ENCODE measurements around the gene SNX27. TPM values are rescaled to one million over a fixed set of nuclear protein-coding genes. Genes with fewer than 3 reads are reported as not detected.

The SNX27 gene
- total and polyA plus RNA-seq, 10 of the 15 experiments (the other 5 are each of a cell fraction or from before 2014, with no cell fraction given) = 3.8 to 21.8 (median 12.5) TPM

DNA sequence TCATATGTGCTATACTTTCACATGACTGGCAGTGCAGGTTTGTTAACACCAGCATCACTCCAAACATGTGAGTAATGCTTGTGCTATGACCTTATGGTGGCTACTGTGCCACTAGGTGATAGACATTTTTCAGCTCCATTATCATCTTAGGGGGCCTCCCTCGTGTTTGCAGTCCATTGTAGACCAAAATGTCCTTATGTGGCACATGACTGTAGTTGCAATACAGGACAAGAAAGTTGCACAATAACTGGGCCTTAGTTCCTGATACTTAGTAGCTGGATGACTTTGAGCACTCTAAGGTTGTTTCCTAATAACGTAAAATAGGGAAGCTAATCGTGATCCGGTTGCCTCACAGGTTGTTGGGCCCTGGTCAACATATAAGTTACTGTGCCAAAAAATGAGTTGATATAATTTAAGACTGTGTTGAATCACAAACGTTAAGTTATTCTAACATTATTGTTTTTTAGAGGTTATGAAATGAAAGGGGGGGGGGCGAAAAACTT lies 511 bp upstream of the SNX27 start:
- H3K4me2 ChIP-seq (ENCODE audit: control insufficient read depth, insufficient read depth) = peak overlapping the region; percentile 60
- BruUV-seq (replicated peaks) = no TSS peak
- ChIA-PET POLR2A (interaction anchor here (0.7 kb wide), 1 partner anchor 17 kb away, joined by 5 read pairs; no protein-coding TSS in a partner anchor), RAD21 (ENCODE audit: unreplicated experiment) (no interaction called here), SMC1A (ENCODE audit: uncharacterized antibody, unreplicated experiment) (interaction anchor here (0.7 kb wide), 1 partner anchor 150 kb away, joined by 3 read pairs; no protein-coding TSS in a partner anchor), CTCF (interaction anchor here (0.7 to 1.5 kb wide), 2 partner anchors 9 to 144 kb away, joined by 3 to 5 read pairs; no protein-coding TSS in a partner anchor)
- peak overlapping the region; percentile 73; the same call in 1 of the 2 replicates for H3K9ac ChIP-seq (ENCODE audit: control insufficient read depth, insufficient read depth, low read length)
- peaks cover 15% of the 10 kb centered on the region for H3K79me2 ChIP-seq (ENCODE audit: control insufficient read depth, insufficient read depth, low read length)
- no peak overlapping the region; the same call in 1 of the 2 replicates for H3K4me3 ChIP-seq
- H3K27me3 ChIP-seq (replicated peaks in 1 of 2; ENCODE audit: control insufficient read depth in 2 of 2, insufficient read depth in 2 of 2, low read length in 1 of 2) = no peaks in the 10 kb centered on the region
- in situ Hi-C loops (cut with MboI) (no loop called here), intact Hi-C loops (cut with micrococcal nuclease; ENCODE audit: unreplicated experiment) (no loop called here)
- TF ChIP-seq CHD4 (IDR thresholded peaks at IDR 0.05) (no peak), ZZZ3 (IDR thresholded peaks at IDR 0.05; ENCODE audit: control insufficient read depth, insufficient read length, low read depth) (no peak), IKZF2 (IDR thresholded peaks at IDR 0.05) (no peak), SIX5 (IDR thresholded peaks at IDR 0.05; ENCODE audit: low read depth, low read length, severe bottlenecking) (no peak), RCOR1 (conservative IDR thresholded peaks at IDR 0.05; ENCODE audit: low read depth, low read length) (no peak)
- DNase-seq (ENCODE audit: low read depth, low spot score) = no peak
- H3K27ac ChIP-seq (ENCODE audit: control insufficient read depth, insufficient read depth) = no peak overlapping the region
- FAIRE-seq = no peak
- no peaks in the 10 kb centered on the region for H4K20me1 ChIP-seq (ENCODE audit: control insufficient read depth, insufficient read depth)
- H3K9me3 ChIP-seq (replicated peaks; ENCODE audit: control insufficient read depth, insufficient read depth, low read length) = no peaks in the 10 kb centered on the region
- no peaks in the 10 kb centered on the region for H3K4me1 ChIP-seq (ENCODE audit: control insufficient read depth, insufficient read depth, low read length)
- no peaks in the 10 kb centered on the region for H3K36me3 ChIP-seq (ENCODE audit: control insufficient read depth in 2 of 2, insufficient read depth in 2 of 2, low read length in 1 of 2)
- ATAC-seq = no peak
- H2AFZ ChIP-seq (ENCODE audit: control insufficient read depth, low read depth, low read length) = peak overlapping the region; percentile 67
- WGBS (ENCODE audit: insufficient coverage, insufficient replicate concordance, low lambda C conversion rate, missing lambda C conversion rate) = 8% methylated on average over 6 of the region's 6 CpGs

- peak overlapping the region; percentile 28; the same call in 1 of the 2 replicates for H3K27ac ChIP-seq (ENCODE audit: control insufficient read depth, insufficient read depth)
- ChIA-PET RAD21 (ENCODE audit: unreplicated experiment) (no interaction called here), CTCF (interaction anchor here (1.5 kb wide), 1 partner anchor 8 kb away, joined by 3 read pairs; no protein-coding TSS in a partner anchor), POLR2A (interaction anchor here (0.6 to 1.2 kb wide), 2 partner anchors 16 to 287 kb away, joined by 3 to 4 read pairs; no protein-coding TSS in a partner anchor), SMC1A (ENCODE audit: uncharacterized antibody, unreplicated experiment) (no interaction called here)
- in situ Hi-C loops (cut with MboI) (no loop called here), intact Hi-C loops (cut with micrococcal nuclease; ENCODE audit: unreplicated experiment) (no loop called here)
- ATAC-seq (peak; percentile 56), DNase-seq (ENCODE audit: low read depth, low spot score) (no peak), FAIRE-seq (peak; percentile 86)
- H3K9me3 ChIP-seq (replicated peaks; ENCODE audit: control insufficient read depth, insufficient read depth, low read length) = no peaks in the 10 kb centered on the region
- 9% methylated on average over 34 of the region's 44 CpGs for WGBS (ENCODE audit: insufficient coverage, insufficient replicate concordance, low lambda C conversion rate, missing lambda C conversion rate)
- H4K20me1 ChIP-seq (ENCODE audit: control insufficient read depth, insufficient read depth) = no peaks in the 10 kb centered on the region
- H3K27me3 ChIP-seq (replicated peaks in 1 of 2; ENCODE audit: control insufficient read depth in 2 of 2, insufficient read depth in 2 of 2, low read length in 1 of 2) = no peaks in the 10 kb centered on the region
- H3K4me2 ChIP-seq (ENCODE audit: control insufficient read depth, insufficient read depth) = peak overlapping the region; percentile 58
- peak overlapping the region; percentile 95 for H2AFZ ChIP-seq (ENCODE audit: control insufficient read depth, low read depth, low read length)
- H3K36me3 ChIP-seq (ENCODE audit: control insufficient read depth in 2 of 2, insufficient read depth in 2 of 2, low read length in 1 of 2) = no peaks in the 10 kb centered on the region
- H3K9ac ChIP-seq (ENCODE audit: control insufficient read depth, insufficient read depth, low read length) = peak overlapping the region; percentile 73
- H3K79me2 ChIP-seq (ENCODE audit: control insufficient read depth, insufficient read depth, low read length) = peaks cover 15% of the 10 kb centered on the region
- BruUV-seq (replicated peaks) = no TSS peak
- no peaks in the 10 kb centered on the region for H3K4me1 ChIP-seq (ENCODE audit: control insufficient read depth, insufficient read depth, low read length)
- H3K4me3 ChIP-seq = peak overlapping the region; percentile 85
- TF ChIP-seq, protein P1, sequence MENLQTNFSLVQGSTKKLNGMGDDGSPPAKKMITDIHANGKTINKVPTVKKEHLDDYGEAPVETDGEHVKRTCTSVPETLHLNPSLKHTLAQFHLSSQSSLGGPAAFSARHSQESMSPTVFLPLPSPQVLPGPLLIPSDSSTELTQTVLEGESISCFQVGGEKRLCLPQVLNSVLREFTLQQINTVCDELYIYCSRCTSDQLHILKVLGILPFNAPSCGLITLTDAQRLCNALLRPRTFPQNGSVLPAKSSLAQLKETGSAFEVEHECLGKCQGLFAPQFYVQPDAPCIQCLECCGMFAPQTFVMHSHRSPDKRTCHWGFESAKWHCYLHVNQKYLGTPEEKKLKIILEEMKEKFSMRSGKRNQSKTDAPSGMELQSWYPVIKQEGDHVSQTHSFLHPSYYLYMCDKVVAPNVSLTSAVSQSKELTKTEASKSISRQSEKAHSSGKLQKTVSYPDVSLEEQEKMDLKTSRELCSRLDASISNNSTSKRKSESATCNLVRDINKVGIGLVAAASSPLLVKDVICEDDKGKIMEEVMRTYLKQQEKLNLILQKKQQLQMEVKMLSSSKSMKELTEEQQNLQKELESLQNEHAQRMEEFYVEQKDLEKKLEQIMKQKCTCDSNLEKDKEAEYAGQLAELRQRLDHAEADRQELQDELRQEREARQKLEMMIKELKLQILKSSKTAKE (IDR thresholded peaks at IDR 0.05; ENCODE audit: low read depth, poor library complexity, severe bottlenecking) = no peak
- peak; percentile 66; the same call in 1 of the 2 replicates for TF ChIP-seq HDGF (IDR thresholded peaks at IDR 0.05)
- TF ChIP-seq, protein P2, sequence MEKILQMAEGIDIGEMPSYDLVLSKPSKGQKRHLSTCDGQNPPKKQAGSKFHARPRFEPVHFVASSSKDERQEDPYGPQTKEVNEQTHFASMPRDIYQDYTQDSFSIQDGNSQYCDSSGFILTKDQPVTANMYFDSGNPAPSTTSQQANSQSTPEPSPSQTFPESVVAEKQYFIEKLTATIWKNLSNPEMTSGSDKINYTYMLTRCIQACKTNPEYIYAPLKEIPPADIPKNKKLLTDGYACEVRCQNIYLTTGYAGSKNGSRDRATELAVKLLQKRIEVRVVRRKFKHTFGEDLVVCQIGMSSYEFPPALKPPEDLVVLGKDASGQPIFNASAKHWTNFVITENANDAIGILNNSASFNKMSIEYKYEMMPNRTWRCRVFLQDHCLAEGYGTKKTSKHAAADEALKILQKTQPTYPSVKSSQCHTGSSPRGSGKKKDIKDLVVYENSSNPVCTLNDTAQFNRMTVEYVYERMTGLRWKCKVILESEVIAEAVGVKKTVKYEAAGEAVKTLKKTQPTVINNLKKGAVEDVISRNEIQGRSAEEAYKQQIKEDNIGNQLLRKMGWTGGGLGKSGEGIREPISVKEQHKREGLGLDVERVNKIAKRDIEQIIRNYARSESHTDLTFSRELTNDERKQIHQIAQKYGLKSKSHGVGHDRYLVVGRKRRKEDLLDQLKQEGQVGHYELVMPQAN (conservative IDR thresholded peaks at IDR 0.05) = no peak
- TF ChIP-seq TCF3 (IDR thresholded peaks at IDR 0.05; ENCODE audit: borderline replicate concordance, insufficient read depth, low read depth, low read length) = no peak
- 0 out of 2 replicates have a peak, but pooled peaks have one; percentile 7 for TF ChIP-seq RUNX3 (IDR thresholded peaks at IDR 0.05; ENCODE audit: low read length)
These were observed 841 bp downstream of the SNX27 start for GRCh38 chr1:151612501-151613281.
